ENCODE measurements around the gene TAS1R3.
A peak's percentile ranks its signal among the peaks of the same experiment; 100 is the strongest.

The TAS1R3 gene

GRCh38 chr1:1324524-1325287 is 6.4 kb upstream of the TAS1R3 start, which contains the start of the genes CPTP and INTS11:
Gene CPTP, plus strand, starts transcription at chr1:1324802. Its CDS starts 2,109 bp downstream, at chr1:1326911.
Gene INTS11, minus strand, starts transcription at chr1:1324660. Its CDS starts 52 bp downstream, at chr1:1324608.
- DNase-seq (ENCODE audit: low spot score) = peak; percentile 97

- DNase-seq (ENCODE audit: low spot score) = no peak
Measured at GRCh38 chr1:1325288-1326074, 5.6 kb upstream of the TAS1R3 start.

- DNase-seq (ENCODE audit: low spot score) = no peak
Measured at GRCh38 chr1:1326075-1326605, 4.9 kb upstream of the TAS1R3 start.

- DNase-seq (ENCODE audit: low spot score) = no peak
Measured at GRCh38 chr1:1327291-1327690, 3.8 kb upstream of the TAS1R3 start.

GRCh38 chr1:1328254-1328653 is 2.8 kb upstream of the TAS1R3 start:
- DNase-seq (ENCODE audit: low spot score) = no peak

GRCh38 chr1:1329304-1330210 is 1.5 kb upstream of the TAS1R3 start:
- DNase-seq (ENCODE audit: low spot score) = no peak

- DNase-seq (ENCODE audit: low spot score) = no peak
Measured at GRCh38 chr1:1330366-1331067, 563 bp upstream of the TAS1R3 start.

GRCh38 chr1:1332031-1332755 is 1.1 kb downstream of the TAS1R3 start:
- DNase-seq (ENCODE audit: low spot score) = no peak

- DNase-seq (ENCODE audit: low spot score) = no peak
Measured at GRCh38 chr1:1332774-1333480, 1.8 kb downstream of the TAS1R3 start.

GRCh38 chr1:1333551-1334241 is 2.6 kb downstream of the TAS1R3 start:
- DNase-seq (ENCODE audit: low spot score) = no peak

- DNase-seq (ENCODE audit: low spot score) = no peak
Measured at GRCh38 chr1:1334835-1335234, 3.8 kb downstream of the TAS1R3 start.

- no peak for DNase-seq (ENCODE audit: low spot score)
Measured at GRCh38 chr1:1335283-1335682, 4.2 kb downstream of the TAS1R3 start.

GRCh38 chr1:1335792-1336248 is 4.7 kb downstream of the TAS1R3 start:
- no peak for DNase-seq (ENCODE audit: low spot score)

- no peak for DNase-seq (ENCODE audit: low spot score)
Measured at GRCh38 chr1:1336446-1336845, 5.4 kb downstream of the TAS1R3 start.

GRCh38 chr1:1336931-1337792 is 6.1 kb downstream of the TAS1R3 start:
- no peak for DNase-seq (ENCODE audit: low spot score)

- DNase-seq (ENCODE audit: low spot score) = peak; percentile 29
Measured at GRCh38 chr1:1337793-1338147, 6.7 kb downstream of the TAS1R3 start.

GRCh38 chr1:1338278-1338677 is 7.2 kb downstream of the TAS1R3 start:
- DNase-seq (ENCODE audit: low spot score) = no peak

- DNase-seq (ENCODE audit: low spot score) = no peak
Measured at GRCh38 chr1:1340185-1340584, 9.1 kb downstream of the TAS1R3 start.
